CD14-positive monocyte (primary cell): Measurements from ENCODE around the gene FRMD4A. TPM values are rescaled to one million over a fixed set of nuclear protein-coding genes. Genes with fewer than 3 reads are reported as not detected.

ENCODE experiments used
- DNase-seq, 3 donors: peaks; one replicate each; pipeline ENCODE4 v3.0.0-alpha.2; 2011 to 2022
- H2AFZ ChIP-seq: 2 replicates; pipeline ENCODE4 v1.6.0; 2012; ENCODE audit warnings: mild to moderate bottlenecking, low read depth, low read length, inconsistent platforms; ENCODE audit not compliant: insufficient read depth, poor library complexity, severe bottlenecking
- H3K27ac ChIP-seq, 2 donors: 1 replicate in 1 of 2; 2 replicates in 1 of 2; pipeline ENCODE4 v1.5.1; 2012 to 2013; ENCODE audit warnings: low read length in 2 of 2, control low read depth in 1 of 2, inconsistent platforms in 1 of 2, low read depth in 1 of 2, mild to moderate bottlenecking in 1 of 2
- H3K27me3 ChIP-seq, 2 donors: one replicate each; pipeline versions ENCODE4 v1.6.0 to v1.6.1; 2011 to 2013; ENCODE audit warnings: low read length in 2 of 2; ENCODE audit not compliant: control insufficient read depth in 2 of 2, insufficient read depth in 2 of 2
- H3K36me3 ChIP-seq, 2 donors: replicated peaks in 1 of 2; 1 replicate in 1 of 2; 2 replicates in 1 of 2; pipeline versions ENCODE4 v1.5.1 to v1.6.1; 2012 to 2013; ENCODE audit warnings: low read length in 2 of 2, control low read depth in 1 of 2, inconsistent platforms in 1 of 2, mild to moderate bottlenecking in 1 of 2; ENCODE audit not compliant: insufficient read depth in 2 of 2, control insufficient read depth in 1 of 2
- H3K4me1 ChIP-seq, 2 donors: 1 replicate in 1 of 2; 2 replicates in 1 of 2; pipeline versions ENCODE4 v1.5.1 to v1.6.1; 2012 to 2013; ENCODE audit warnings: low read length in 2 of 2, control low read depth in 1 of 2, inconsistent platforms in 1 of 2, mild to moderate bottlenecking in 1 of 2, moderate library complexity in 1 of 2; ENCODE audit not compliant: insufficient read depth in 2 of 2, control insufficient read depth in 1 of 2
- H3K4me2 ChIP-seq: replicated peaks from 2 replicates; pipeline ENCODE3; 2012; ENCODE audit warnings: low read length, moderate library complexity, mild to moderate bottlenecking; ENCODE audit not compliant: poor library complexity, severe bottlenecking; ENCODE audit errors: extremely low read depth
- H3K4me3 ChIP-seq, 3 experiments: fragments of 200-600 bp in 1 of 3; sonication (generic) in 1 of 3; replicated peaks in 1 of 3; 1 replicate in 2 of 3; 2 replicates in 1 of 3; pipeline ENCODE4 v1.5.1; 2011 to 2013; ENCODE audit warnings: low read length in 3 of 3, mild to moderate bottlenecking in 3 of 3, control low read depth in 2 of 3, low read depth in 2 of 3, inconsistent platforms in 1 of 3, moderate library complexity in 1 of 3
- H3K79me2 ChIP-seq: 2 replicates; pipeline ENCODE4 v1.6.0; 2012; ENCODE audit warnings: mild to moderate bottlenecking, control low read depth, inconsistent platforms, low read length, moderate library complexity; ENCODE audit not compliant: insufficient read depth
- H3K9ac ChIP-seq: 2 replicates; pipeline ENCODE4 v1.6.0; 2017; ENCODE audit warnings: low read length, mild to moderate bottlenecking; ENCODE audit not compliant: insufficient read depth, poor library complexity, severe bottlenecking
- H3K9me3 ChIP-seq, 2 donors: replicated peaks in 1 of 2; 1 replicate in 1 of 2; 2 replicates in 1 of 2; pipeline versions ENCODE4 v1.5.1 to v1.6.1; 2012 to 2013; ENCODE audit warnings: low read length in 2 of 2, control low read depth in 1 of 2; ENCODE audit not compliant: control insufficient read depth in 1 of 2, insufficient read depth in 1 of 2
- H4K20me1 ChIP-seq: 2 replicates; pipeline ENCODE4 v1.6.0; 2012; ENCODE audit warnings: mild to moderate bottlenecking, low read length, control low read depth, moderate library complexity; ENCODE audit not compliant: insufficient read depth
- H3K27ac Mint-ChIP-seq, 7 donors: one replicate each; pipeline ENCODE4 v1.8.0; 2020; ENCODE audit warnings: mild to moderate bottlenecking in 7 of 7, mixed read lengths in 7 of 7, moderate library complexity in 6 of 7, inconsistent platforms in 2 of 7
- H3K27me3 Mint-ChIP-seq, 3 donors: one replicate each; pipeline ENCODE4 v1.8.0; 2021 to 2022; ENCODE audit warnings: low read depth in 3 of 3, mild to moderate bottlenecking in 3 of 3, mixed read lengths in 3 of 3, moderate library complexity in 3 of 3, inconsistent platforms in 1 of 3
- H3K36me3 Mint-ChIP-seq, 2 donors: one replicate each; pipeline ENCODE4 v1.8.0; 2020; ENCODE audit warnings: mixed read lengths in 2 of 2, inconsistent platforms in 1 of 2, mild to moderate bottlenecking in 1 of 2
- H3K4me1 Mint-ChIP-seq: one replicate; pipeline ENCODE4 v1.8.0; 2020; ENCODE audit warnings: mild to moderate bottlenecking, mixed read lengths
- H3K4me3 Mint-ChIP-seq, 2 donors: one replicate each; pipeline ENCODE4 v1.8.0; 2020; ENCODE audit warnings: mild to moderate bottlenecking in 2 of 2, mixed read lengths in 2 of 2, moderate library complexity in 1 of 2
- H3K9me3 Mint-ChIP-seq, 7 donors: one replicate each; pipeline ENCODE4 v1.8.0; 2020 to 2022; ENCODE audit warnings: mixed read lengths in 7 of 7, mild to moderate bottlenecking in 6 of 7, moderate library complexity in 6 of 7, inconsistent platforms in 2 of 7
- WGBS: methylation state at CpG from one replicate; pipeline ENCODE4 v1.1.5; 2013; ENCODE audit warnings: missing lambda C conversion rate; ENCODE audit not compliant: insufficient coverage; 5-methylcytosine and 5-hydroxymethylcytosine counted together
- intact Hi-C, 2 donors: fragments of 100-400 bp; cut with micrococcal nuclease; formaldehyde crosslinking; loops; one replicate each; pipeline versions ENCODE4 v1.15.0 to v1.15.1; 2023
- polyA plus RNA-seq, 3 donors: library from polyadenylated mRNA; depleted of rRNA in 1 of 3; unstranded in 2 of 3; stranded (reverse) in 1 of 3; fragments of 300-500 nt in 2 of 3; fragments of >200 nt in 1 of 3; fragmentation: Illumina TruSeq in 2 of 3; gene quantifications; 1 replicate in 2 of 3; 2 replicates in 1 of 3; pipeline ENCODE4 v1.2.3, GENCODE V29; 2012 to 2021
- TF ChIP-seq, protein P1 (sequence below): fragments of 200-600 bp; IDR thresholded peaks from one replicate; pipeline ENCODE4 v1.8.0; 2022; ENCODE audit warnings: antibody characterized with exemption, mild to moderate bottlenecking

Gene FRMD4A
- polyA plus RNA-seq, 3 donors: 0.12 TPM; not detected in 2

DNA sequence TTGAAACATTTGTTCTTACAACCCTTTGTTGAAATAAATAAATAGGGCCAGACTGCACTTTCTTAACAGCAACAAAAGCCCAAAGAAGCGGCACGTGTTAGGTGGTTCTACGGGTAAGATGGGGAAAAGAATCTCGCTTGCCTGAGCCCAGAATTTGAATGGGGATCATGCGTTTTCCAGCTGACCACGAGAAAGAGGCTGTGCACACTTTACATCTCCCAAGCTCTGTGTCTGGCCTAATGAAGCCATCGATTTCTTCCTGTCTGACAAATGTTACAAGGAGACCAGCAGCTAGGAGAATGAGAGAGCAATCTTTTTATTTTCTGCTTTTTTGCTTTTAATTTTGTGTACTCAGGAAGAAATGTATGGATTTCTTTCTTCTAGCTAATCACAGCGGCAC is 52.2 kb downstream of the FRMD4A start:
- H3K4me1 Mint-ChIP-seq: no peaks in the 10 kb centered on the region
- intact Hi-C loops: no loop called here
- Histone ChIP-seq H3K27me3 (no peaks in the 10 kb centered on the region), H3K79me2 (no peaks in the 10 kb centered on the region), H3K9me3 (no peaks in the 10 kb centered on the region), H3K4me3 (no peak overlapping the region), H3K4me2 (no peak overlapping the region), H3K4me1 (no peaks in the 10 kb centered on the region), H2AFZ (no peak overlapping the region), H4K20me1 (no peaks in the 10 kb centered on the region), H3K27ac (no peak overlapping the region), H3K36me3 (no peaks in the 10 kb centered on the region), H3K9ac (no peak overlapping the region)
- no peak overlapping the region for H3K4me3 Mint-ChIP-seq
- H3K27me3 Mint-ChIP-seq: peaks cover 0 to 4% (median 3%) of the 10 kb centered on the region in 3 donors
- 90% methylated on average over 2 of the region's 8 CpGs for WGBS
- no peak overlapping the region for H3K27ac Mint-ChIP-seq
- no peaks in the 10 kb centered on the region for H3K36me3 Mint-ChIP-seq
- DNase-seq: no peak
- peaks cover 0 to 4% (median 2%) of the 10 kb centered on the region in 7 donors for H3K9me3 Mint-ChIP-seq
- TF ChIP-seq, protein P1, sequence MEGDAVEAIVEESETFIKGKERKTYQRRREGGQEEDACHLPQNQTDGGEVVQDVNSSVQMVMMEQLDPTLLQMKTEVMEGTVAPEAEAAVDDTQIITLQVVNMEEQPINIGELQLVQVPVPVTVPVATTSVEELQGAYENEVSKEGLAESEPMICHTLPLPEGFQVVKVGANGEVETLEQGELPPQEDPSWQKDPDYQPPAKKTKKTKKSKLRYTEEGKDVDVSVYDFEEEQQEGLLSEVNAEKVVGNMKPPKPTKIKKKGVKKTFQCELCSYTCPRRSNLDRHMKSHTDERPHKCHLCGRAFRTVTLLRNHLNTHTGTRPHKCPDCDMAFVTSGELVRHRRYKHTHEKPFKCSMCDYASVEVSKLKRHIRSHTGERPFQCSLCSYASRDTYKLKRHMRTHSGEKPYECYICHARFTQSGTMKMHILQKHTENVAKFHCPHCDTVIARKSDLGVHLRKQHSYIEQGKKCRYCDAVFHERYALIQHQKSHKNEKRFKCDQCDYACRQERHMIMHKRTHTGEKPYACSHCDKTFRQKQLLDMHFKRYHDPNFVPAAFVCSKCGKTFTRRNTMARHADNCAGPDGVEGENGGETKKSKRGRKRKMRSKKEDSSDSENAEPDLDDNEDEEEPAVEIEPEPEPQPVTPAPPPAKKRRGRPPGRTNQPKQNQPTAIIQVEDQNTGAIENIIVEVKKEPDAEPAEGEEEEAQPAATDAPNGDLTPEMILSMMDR: no peak

DNA sequence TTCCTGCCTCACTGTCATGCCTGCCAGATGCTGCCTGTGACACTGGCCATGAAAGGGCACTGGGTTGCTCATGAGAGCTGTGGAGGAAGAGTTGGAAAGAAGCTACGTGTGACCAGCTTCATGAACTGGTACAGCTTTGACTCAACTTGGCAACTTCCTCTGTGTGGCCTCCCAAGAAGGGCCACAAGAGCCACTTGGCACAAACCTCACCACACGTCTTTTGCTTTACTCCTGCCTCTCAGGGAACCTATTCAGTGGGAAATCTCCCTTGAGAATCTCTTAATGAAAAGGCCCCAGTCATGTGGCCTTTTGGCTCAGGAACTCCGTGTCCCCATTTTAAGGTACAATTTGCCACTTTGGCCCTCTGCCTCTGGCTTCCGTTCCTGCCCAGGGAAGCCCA is 54.5 kb downstream of the FRMD4A start:
- Histone ChIP-seq H3K79me2 (no peaks in the 10 kb centered on the region), H4K20me1 (no peaks in the 10 kb centered on the region), H3K9ac (no peak overlapping the region), H2AFZ (no peak overlapping the region), H3K27ac (no peak overlapping the region), H3K27me3 (no peaks in the 10 kb centered on the region), H3K9me3 (no peaks in the 10 kb centered on the region), H3K4me1 (no peaks in the 10 kb centered on the region), H3K36me3 (no peaks in the 10 kb centered on the region), H3K4me3 (no peak overlapping the region), H3K4me2 (no peak overlapping the region)
- no peaks in the 10 kb centered on the region for H3K4me1 Mint-ChIP-seq
- intact Hi-C loops: no loop called here
- no peak for DNase-seq
- 88% methylated on average over 4 of the region's 4 CpGs for WGBS
- H3K4me3 Mint-ChIP-seq: no peak overlapping the region
- peaks cover 0 to 6% (median 4%) of the 10 kb centered on the region in 3 donors for H3K27me3 Mint-ChIP-seq
- TF ChIP-seq, protein P1: no peak
- H3K36me3 Mint-ChIP-seq: no peaks in the 10 kb centered on the region
- H3K27ac Mint-ChIP-seq: no peak overlapping the region
- peaks cover 0 to 4% (median 2%) of the 10 kb centered on the region in 7 donors for H3K9me3 Mint-ChIP-seq
